RPMI8226 (cell line): Measurements from ENCODE around the gene GRAMD1A.
A peak's percentile ranks its signal among the peaks of the same experiment; 100 is the strongest.
"Not testable (repeated sequence)": the region's sequence is repeated elsewhere in the genome, so short reads cannot be mapped to it uniquely, and the experiment has no call there.

Experiments
- DNase-seq: peaks from one replicate; pipeline ENCODE4 v3.0.0-alpha.2; 2015

Gene GRAMD1A

DNA sequence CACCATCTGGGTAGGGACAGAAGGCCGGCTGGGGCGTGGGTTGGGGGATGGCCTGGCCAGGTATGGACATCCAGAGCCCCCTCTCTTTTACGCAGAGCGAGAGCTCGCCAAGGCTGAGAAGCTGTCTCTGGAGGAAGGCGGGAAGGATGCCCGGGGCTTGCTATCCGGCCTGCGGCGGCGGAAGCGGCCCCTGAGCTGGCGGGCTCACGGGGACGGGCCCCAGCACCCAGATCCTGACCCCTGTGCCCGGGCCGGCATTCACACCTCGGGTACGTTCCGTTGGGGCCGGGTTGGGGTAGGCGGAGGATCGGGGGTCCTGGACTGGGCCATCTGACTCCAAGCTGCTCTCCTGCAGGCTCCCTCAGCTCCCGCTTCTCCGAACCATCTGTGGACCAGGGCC, 21.5 kb downstream of the GRAMD1A start:
- DNase-seq = no peak

DNA sequence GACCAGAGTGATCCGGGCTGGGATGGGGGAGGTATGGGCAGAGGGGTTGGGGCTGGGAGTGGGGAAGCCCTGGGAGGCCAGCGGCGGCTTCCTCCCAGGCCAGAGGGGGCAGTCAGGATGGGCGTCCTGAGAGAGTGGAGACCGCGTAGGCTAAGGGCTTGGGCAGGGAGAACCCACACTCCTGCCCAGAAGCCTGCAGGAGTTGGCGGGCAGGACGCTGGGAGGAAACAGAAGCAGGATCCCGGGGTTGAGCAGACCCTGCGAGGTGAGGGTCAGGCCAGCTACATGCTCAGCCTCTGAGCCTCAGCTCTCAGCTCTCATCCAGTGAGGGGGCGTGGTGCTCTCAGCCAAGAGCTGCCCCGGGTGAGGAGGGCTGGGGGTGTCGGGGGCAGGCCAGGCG, 22.3 kb downstream of the GRAMD1A start:
- DNase-seq = no peak

DNA sequence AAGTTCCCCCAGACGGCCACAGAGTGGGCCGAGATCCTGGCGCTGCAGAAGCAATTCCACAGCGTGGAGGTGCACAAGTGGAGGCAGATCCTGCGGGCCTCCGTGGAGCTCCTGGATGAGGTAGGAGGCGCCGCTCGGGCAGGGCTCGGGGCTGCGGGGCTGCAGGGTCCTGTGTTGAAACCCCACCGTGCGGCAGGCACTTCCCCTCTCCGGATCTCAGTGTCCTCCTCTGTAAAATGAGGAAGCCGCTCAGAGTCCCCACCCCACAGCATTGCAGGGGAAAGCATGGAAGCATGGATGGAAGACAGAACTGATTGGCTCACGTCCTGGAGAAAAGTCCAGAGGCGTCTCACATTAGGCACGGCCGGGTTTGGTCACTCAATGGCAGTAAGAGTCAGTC, 23.3 kb downstream of the GRAMD1A start:
- DNase-seq = no peak

DNA sequence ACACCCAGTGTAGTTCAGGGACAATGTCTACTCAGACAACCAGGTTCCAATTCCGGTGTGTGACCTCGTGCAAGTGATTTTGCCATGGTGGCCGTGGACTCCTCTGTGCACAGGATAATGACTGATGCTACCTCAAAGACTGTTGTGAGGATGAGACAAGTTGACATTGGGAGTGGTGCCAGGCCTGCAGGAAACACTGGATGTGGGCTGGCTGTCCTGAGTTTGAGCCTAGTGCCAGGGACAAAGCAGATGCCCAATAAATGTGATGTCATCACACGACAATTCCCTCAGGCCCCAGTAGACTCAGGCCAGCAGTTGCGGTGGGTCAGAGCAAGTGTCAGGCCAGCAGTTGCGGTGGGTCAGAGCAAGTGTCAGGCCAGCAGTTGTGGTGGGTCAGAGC, 24.0 kb downstream of the GRAMD1A start:
- no peak for DNase-seq

DNA sequence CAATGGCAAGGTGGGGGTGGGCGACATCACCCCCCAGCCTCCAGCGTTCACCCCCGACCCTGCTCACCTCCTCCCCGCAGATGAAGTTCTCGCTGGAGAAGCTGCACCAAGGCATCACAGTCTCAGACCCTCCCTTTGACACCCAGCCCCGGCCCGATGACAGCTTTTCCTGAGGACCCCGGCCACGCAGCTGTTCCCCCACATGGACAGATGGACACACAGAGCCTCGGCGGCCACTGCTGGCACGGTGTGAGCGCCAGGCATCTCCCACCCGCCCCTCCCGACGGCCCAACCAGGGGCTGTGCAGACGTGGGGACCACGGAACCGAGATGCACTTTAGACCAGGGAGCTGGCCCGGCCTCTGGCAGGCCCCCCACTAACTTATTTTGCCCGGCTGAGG, 25.8 kb downstream of the GRAMD1A start:
- DNase-seq = no peak

DNA sequence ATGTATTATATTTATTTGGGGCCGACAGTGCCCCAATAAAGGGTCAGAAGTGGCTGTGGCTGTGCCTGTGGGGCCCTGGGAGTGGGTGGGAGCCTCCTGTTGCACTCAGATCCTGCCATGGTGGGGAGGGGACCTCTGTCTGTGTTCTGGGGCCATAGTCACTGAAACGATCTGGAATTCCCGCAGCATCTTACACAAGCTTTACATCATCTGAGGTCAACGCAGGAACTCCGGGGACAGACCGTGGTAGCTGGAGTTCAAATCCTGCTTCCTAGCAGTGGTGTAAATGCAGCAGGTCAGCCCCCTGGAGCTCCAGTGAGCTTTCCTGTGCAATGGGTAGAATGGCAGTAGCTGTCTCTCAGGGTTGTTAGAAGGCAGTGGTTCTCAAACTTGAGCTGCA, 26.3 kb downstream of the GRAMD1A start:
- no peak for DNase-seq

DNA sequence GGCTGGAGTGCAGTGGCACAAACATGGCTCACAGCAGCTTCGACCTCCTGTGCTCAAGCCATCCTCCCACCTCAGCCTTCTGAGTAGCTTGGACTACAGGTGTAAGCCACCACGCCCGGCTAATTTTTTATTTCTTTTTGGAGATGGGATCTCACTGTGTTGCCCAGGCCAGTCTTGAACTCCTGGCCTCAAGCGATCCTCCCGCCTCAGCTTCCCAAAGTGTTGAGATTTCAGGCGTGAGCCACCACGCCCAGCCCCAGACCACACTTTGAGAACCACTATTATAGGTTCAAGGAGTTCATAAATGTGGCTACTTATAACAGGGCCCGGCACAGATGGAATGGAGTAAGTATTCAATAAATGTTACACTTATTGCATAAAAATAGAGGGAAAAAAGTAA, 26.9 kb downstream of the GRAMD1A start:
- no peak for DNase-seq

DNA sequence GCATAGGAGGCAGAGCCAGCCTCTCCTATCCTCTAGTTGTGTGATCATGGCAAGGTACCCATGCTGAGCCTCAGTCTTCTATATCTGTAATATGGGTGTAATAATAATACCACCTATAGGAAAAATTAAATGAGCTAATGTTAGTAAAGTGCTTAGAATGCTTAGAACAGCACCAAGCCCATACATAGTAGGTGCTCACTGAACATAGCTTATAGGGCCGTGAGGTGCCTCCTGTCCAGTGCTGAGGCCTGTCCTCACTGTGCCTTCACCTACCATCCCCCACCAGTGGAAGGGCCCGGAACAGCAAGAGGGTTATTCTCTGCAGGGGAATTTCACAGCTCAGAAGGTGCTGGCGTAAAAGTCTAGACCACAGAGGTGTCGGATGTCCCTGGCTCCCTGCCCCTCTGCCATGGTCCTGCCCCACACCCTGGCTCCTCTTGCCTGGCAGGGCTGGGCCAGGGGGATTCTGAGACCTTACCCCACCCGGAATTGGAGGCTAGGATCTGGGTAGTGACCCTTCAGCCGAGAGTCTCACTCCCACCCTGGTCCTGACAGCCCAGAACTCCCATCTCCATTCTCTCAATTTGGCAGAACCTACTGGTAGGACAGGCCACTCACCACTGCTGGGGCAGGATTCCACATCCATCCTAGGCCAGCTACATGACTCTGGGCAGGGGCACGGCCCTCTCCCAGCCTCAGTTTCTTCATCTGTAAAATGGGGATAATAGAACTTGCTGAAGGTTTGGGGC, 27.9 kb downstream of the GRAMD1A start:
- no peak for DNase-seq

DNA sequence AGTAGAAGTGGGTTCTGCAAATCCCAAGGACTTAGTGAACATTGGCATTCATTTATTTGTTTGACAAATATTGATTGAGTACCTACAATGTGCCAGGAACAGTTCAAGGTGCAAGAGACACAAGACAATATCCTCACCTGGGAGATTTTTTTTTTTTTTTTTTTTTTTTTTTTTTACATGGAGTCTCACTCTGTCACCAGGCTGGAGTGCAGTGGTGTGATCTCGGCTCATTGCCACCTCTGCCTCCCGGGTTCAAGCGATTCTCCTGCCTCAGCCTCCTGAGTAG, 28.4 kb downstream of the GRAMD1A start:
- not testable (repeated sequence) for DNase-seq

DNA sequence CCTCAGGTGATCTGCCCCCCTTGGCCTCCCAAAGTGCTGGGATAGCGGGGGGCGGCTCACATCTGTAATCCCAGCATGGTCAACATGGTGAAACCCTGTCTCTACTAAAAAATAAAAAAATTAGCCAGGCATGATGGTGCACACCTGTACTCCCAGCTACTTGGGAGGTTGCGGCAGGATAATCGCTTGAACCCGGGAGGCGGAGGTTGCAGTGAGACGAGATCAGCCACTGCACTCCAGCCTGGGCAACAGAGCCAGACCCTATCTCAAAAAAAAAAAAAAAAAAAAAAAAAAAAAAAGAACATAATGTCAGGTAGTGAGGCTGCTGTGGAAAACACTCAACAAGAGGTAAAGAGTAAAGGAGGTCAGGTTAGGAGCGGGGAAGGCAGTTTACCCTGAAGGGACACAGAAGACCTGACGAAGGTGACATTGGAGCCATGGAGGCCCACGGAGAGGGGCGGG, 29.2 kb downstream of the GRAMD1A start:
- not testable (repeated sequence) for DNase-seq

DNA sequence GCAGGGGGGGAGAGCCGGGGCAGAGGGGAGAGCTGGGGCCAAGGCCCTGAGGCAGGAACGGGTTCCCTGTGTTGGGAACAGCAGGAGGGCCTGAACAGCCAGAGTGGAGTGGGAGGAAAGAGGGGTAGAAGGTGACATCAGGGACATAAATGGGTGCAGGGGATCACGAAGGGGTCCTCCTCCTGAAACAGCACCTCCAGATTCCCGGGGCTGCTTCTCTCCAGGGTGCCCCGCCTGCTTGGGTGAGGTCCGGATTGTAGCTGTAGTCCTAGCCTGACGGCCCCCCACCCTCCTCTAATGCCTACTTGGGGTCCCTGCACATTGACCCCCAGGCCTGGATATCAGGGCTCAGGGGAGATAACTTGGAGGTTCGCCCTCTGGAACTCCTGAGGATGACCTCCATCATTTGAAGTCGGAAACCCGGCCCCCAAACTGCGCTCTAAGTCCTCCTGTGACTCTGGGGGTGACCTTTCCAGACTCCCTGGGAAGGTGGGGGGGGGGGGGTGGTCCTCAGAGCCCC, 29.7 kb downstream of the GRAMD1A start:
- DNase-seq = no peak

DNA sequence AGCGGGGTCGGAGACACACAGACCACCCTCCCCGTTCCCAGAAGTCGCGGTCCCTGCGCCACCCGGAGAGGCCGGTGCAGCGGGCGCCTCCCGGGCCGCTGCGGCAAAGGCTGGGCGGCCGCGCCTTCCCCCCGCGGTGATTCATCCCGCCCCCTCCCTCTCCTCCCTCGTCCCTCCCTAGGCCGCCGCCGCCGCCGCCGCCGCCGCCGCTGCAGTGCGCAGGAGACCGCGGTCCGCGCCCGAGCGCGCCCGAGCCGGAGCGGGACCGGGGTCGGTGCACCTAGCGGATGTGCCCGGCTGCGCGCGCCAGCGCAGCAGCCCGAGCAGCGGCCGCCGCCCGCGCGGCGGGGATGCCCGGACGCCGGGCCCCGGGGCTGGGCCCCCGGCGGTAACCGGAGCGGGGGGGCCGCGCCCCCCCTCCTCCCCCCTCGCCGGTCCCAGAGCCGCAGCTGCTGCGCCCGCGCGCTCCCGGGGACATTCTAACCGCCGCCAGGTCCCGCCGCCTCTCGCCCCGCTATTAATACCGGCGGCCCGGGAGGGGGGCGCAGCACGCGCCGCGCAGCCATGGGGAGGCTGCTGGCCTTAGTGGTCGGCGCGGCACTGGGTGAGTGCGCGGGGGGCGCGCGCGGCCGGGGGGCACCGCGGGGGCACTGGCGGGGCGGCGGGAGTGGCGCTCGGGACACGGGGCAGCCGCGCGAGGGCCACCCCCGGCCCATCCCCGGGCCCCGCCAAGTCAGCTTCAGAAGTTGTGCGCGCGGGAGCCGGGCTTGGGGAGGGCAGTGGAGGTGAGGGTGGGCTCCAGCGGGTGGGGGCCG, 30.3 kb downstream of the GRAMD1A start, which contains the start of gene SCN1B:
SCN1B (plus strand) TSS at position 214 of the 815 bp plus-strand sequence; CDS start at position 565, 351 bp downstream.
- peak; percentile 42 for DNase-seq

DNA sequence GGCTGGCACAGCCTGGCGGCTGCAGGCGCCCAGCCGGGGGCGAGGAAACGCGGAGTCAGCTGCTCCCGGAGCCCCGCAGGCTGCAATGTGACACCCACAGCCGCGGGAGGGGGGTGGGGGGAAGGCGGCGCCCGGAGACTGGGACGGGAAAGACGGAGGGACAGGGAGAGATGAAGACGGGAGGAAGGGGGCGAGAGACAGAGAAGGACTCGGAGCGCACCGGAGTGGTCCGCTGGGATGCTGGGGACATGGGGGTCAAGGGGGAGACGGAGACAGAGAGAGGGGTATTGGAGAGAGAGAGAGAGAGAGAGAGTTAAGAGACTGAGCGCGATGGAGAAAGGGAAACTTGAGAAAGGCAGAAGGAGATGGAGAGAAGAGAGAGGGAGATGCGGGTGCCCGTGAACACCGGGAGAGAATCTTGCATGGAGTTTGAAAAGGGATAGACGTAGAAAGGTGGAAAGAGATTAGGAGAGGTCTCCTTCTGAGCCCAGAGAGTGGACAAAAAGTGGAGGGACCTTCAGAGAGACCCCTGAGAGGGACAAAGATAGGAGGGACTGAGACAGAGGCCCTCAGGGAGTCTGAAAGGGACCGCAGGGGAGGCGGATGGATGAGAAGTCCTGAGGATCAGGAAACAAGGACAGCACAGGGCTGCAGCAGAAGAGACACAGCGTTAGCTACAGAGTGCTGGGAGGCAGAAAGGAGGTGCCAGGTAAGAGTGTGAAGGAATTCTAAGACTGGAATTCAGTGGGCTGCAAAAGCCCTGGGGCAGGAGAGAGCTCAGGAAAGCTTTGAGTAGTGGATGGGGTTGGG, 31.2 kb downstream of the GRAMD1A start:
- no peak for DNase-seq

DNA sequence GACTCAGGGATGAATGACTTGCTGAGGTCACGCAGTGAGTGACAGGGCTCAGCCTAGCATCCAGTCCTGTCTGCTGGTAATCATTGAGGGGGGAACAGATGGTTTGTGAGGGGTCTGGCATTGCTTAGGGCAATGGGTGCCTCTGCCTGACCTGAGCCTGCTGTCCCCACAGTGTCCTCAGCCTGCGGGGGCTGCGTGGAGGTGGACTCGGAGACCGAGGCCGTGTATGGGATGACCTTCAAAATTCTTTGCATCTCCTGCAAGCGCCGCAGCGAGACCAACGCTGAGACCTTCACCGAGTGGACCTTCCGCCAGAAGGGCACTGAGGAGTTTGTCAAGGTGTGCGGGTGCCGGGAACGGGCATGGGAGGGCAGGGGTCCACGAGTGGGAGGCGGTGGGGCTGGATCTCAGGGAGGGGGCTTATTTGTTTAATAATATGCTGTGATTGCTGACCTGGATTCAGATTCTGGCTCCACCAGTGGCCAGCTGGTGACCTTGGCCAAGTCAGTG, 32.3 kb downstream of the GRAMD1A start:
- no peak for DNase-seq

DNA sequence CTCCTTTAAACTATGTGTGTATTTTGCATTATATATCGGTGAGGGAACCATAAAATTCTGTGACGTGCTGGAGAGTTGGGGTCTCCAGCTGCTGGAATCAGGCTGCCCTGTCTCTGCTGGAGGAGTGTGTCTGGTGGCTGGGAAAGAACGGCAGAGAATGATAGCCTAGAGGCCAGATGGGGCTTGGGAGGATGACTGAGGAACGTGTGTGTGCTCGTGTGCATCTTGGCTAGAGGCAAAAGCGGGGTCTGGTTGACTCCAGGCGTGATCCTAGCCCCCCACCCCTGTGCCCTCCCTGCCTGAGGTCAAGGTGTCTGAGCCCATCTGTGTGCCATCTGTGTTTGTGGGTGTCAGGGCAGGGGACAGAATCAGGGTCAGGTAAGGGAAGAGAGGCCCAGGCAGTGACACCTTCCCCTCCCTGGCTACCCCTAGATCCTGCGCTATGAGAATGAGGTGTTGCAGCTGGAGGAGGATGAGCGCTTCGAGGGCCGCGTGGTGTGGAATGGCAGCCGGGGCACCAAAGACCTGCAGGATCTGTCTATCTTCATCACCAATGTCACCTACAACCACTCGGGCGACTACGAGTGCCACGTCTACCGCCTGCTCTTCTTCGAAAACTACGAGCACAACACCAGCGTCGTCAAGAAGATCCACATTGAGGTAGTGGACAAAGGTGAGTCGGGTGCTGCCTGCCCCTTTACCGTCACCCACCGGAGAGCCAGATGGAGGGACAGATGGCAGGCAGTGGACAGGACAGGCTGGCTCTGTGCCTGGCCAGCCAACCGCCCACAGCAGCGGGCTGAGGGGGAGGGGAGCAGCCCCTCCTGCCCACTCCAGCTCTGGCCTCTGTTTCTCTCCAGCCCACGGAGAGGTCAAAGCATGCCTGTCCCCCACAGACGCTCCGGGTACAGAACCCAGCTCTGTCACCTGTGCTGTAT, 33.2 kb downstream of the GRAMD1A start:
- no peak for DNase-seq

DNA sequence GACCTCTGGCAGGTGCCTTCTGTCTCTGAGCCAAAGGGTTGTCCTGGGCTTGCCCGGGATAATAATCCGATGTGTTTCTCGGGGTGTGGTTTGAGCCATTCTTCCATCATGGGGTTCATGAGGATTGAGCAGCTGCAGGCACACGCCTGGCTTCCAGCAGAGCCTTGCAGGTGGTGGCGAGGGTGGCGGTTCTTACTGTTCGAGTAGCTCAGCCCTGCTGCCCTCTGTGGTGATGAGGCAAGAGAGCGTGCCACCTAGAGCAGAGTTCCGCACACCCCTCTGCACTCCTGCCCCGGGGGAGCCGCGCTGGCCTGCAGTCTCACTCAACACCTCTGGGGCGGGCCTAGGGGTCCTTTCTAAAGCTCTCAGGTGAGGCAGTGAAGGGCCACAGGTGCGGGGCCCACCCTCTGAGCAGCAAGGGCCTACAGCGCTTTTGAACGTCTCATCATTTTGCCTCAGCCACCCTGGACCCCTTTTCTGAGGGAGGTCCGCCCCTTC, 33.9 kb downstream of the GRAMD1A start:
- no peak for DNase-seq

DNA sequence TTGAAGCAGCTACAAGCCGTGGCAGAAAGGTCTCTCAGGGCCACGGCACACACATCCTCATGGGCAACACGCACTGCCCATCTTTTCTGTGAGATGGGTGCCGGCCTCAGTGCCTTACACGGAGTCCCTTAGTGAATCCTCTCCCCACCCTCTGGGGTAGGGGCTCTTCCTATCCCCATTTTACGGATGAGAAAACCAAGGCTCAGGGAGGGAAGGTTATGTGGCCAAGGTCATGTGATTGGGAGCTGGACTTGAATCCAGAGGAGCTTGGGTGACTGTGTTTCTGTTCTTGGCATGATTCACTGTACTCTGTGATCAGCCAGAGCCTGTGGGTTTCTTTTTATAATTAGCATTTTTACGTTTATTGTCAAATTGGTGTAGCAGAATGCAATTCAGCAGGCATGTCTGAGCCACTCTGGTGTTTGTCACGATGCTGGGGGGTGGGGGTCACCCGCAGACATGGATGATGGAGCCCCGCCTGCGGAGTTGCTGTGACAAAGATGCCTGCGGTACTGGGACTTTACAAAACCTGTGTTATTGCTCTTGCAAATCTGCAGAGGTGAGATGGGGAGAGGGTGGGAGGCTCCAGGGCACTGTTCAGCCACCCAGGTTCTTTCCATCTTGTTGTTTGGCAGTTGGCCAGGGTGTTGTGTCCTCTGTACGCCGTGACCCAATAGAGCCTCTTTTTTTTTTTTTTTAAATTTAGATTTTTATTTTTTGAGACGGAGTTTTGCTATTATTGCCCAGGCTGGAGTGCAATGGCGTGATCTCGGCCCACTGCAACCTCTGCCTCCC, 34.7 kb downstream of the GRAMD1A start:
- DNase-seq = no peak

DNA sequence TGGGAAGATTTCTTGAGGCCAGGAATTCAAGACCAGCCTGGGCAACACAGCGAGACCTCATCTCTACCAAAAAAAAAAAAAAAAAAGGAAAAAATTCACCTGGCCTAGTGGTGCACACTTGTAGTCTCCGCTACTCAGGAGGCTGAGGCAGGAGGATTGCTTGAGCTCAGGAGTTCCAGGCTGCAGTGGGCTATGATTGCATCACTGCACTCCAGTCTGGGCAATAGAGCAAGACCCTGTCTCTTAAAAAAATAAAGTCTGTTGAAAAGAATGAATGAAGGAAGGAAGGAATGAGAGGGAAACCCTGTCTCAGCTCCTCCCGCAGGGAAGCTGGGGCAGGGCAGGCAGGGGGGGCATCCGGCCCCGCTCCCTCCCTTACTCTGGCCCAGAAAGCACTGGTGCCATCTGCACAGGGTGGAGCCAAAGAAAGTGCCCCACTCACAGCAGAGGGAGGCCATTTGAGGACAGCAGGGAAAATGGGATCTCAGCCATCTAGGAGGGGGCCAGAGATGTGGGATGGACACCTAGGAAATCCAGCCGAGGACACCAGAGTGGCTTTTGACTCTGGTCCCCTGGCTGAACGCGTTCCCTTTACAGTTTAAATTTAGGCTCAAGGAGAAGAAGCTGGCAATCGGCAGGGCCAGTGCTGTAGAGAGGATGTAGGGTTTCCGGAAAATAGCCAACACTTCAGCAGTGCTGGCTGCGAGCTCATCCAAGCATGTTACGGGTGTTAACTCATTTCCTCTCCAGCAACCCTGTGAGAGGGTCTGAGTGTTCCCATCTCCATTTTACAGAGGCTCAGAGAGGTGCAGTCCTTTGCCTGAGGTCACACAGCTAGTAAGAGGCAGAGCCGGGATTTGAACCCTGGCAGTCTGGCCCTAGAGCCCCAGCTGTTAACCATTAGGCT, 37.8 kb downstream of the GRAMD1A start:
- no peak for DNase-seq

DNA sequence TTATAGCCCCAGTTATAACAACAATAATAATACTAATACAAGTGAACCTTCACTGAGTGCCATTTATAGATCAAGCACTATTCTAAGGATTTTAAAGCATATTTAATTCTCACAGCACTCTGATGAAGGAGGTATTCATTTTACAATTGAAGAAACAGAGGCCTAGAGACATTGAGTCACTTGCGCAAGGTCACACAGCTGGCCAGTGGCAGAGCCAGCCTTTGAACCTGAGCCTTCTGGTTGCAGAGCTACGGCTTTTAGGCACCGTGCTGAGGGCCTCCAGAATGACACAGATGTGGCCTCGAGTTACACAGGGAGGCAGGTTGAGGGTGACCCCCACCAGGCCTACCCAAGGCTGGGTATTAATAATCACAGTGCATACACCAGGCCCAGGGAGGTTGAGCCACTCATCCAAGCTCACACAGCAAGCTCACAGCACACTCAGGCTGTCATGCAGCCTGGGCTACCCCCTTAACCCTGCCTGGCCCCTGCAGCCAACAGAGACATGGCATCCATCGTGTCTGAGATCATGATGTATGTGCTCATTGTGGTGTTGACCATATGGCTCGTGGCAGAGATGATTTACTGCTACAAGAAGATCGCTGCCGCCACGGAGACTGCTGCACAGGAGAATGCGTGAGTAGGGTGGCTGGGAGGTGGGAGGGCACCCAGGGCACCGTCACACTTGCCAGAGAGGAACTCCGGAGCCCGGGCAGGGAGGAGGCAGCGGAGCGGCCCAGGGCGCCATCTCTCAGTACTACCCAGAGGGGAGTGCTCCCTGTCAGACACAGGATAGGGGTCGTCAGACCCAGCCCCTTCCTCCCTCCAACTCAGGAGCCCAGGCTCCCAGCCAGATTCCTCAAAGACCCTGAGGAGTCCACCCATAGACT, 38.7 kb downstream of the GRAMD1A start:
- DNase-seq = no peak
